NCI-H345 treated with DMSO at 0.1 percent for 48 hours (cell line): Measurements from ENCODE around the gene RCOR1.

Source experiments
- DNase-seq: peaks from one replicate; lab custom pipeline; 2025; ENCODE audit not compliant: unreplicated experiment; lab: John Stamatoyannopoulos, UW

RCOR1 gene

DNA sequence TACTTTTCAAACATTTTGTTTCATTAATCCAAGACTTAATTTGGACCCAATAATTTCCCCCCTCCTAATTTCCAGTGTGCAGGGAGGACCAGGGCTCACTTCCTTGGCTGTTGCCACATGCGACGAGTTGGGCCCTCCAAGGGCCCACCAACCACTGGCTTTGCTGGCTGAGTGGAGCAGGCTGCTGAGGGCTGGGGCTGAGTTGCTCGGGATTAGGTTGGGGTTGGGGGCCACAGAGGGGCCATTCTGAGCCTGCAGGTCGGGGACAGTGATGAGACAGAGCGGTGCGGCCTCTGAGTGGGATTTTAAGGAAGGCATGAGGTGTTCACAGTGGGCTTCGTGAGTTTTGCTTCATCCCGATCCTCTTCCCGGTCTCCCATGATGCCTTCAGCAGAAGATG, 178.7 kb downstream of the RCOR1 start:
- DNase-seq, result no peak

DNA sequence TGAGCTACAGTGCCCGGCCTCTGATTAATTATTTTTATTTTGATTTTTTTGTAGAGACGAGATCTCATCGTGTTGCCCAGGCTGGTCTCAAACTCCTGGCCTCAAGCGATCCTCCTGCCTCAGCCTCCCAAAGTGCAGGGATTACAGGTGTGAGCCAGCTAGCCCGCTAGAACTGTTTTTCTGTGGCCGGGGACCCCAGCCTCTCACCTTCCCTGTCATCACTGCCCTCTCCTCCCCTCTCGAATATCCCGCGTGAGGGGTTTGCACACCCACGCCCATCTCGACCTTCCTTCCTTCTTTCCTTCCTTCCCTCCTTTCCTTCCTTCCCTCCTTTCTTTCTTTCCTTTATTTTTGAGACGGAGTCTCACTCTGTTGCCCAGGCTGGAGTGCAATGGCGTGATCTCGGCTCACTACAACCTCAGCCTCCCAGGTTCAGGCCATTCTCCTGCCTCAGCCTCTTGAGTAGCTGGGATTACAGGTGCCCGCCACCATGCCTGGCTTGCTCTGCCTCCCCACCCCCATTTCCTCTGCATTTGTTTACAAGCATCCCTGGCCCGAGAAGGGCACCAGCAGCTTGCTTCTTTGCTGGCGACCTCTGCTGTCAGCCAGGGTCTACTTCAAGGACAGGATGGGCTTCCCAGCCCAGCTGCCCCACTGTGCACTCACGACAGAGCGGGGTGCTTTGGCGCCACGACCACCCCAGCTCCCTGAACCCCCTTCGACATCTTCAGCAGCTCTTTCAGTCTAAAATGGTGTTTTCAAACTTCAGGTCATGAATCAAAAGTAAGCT, 180.5 kb downstream of the RCOR1 start:
- no peak for DNase-seq

DNA sequence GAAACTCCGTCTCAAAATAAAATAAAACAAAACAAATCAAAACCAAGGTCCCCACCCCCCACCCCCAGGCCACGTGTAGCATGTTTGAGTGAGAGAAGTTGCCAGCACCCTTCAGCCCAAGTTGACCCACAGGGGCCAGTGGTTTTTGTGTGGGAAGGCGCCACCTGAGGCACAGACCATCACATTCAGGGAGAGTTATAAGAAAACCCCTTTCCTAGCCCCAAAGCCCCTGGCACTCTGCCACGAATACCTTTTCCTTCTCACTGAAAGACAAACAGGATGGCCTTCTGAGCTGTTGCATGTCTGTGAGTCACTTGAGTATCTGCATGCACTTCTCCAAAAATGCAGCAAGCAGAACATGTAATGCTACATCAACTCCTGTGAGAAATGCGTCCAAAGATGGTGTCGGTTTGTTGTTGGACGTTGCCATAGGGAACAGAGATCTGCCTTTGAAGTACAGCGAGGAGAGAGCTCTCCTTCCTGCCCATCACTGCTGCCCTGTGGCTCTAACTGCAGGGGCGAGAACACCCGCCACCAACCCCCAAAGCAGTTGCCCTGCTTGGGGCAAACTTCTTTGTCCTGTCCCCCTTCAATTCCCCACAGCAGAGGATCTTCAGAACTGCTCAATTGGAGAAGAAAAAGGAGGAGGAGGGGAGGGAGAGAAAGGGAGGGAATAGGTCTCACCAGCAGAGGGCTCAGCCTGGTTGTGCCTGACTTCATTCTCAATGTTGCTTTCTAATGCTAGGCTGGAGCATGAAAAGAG, 182.1 kb downstream of the RCOR1 start:
- DNase-seq, result peak; percentile 31

GRCh38 chr14:102775855-102776760, 183.7 kb downstream of the RCOR1 start:
- DNase-seq, result no peak

DNA sequence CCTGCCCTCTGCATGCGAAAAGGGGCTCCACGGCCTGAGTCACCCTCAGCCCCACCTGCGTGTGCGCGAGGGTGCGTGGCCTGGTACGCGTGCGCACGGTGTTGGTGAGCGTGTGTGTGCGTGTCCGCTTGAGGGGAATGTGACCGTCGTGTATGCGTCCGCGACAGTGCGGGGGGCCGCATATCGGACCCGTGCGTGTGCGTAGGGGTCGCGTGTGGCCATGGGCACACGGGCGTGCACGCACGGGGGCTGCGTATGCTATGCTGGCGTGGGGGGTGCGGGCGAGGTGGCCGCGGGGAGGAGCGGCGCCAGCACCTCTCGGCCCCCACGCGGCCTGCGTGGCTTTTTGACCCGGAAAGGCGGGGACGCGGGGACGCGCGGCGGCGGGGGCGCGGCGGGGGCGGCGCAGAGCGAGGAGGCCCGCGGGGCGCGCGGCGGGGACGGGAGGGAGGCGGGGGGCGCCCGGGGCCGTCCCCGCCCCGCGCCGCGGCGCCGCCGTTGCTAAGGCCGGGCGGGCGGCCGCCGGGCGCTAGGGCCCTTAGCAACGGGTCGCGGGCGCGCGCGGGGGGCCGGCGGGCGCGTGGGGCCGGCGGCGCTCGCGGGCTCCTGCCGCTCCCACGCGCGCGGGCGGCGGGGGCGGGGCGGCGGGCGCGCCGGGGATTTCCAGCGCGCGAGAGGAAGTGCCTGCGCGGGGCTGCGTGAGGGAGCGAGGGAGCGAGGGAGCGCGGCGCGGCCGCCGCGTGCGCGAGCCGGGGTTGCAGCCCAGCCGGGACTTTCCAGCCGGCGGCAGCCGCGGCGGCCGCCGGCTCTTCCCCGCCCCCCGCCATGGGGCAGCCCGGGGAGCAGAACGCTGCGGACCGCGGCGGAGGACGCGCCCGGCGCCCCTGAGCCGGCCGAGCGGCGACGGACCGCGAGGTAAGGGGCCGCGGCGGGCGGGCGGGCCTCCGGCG, 184.6 kb downstream of the RCOR1 start, which contains the start of gene TRAF3:
Gene TRAF3 (plus strand): TSS at position 689 of the 950 bp plus-strand sequence. CDS start 92,753 bp downstream, outside the sequence.
- no peak for DNase-seq

- DNase-seq, result no peak
Measured at GRCh38 chr14:102777711-102778337, 185.4 kb downstream of the RCOR1 start.

DNA sequence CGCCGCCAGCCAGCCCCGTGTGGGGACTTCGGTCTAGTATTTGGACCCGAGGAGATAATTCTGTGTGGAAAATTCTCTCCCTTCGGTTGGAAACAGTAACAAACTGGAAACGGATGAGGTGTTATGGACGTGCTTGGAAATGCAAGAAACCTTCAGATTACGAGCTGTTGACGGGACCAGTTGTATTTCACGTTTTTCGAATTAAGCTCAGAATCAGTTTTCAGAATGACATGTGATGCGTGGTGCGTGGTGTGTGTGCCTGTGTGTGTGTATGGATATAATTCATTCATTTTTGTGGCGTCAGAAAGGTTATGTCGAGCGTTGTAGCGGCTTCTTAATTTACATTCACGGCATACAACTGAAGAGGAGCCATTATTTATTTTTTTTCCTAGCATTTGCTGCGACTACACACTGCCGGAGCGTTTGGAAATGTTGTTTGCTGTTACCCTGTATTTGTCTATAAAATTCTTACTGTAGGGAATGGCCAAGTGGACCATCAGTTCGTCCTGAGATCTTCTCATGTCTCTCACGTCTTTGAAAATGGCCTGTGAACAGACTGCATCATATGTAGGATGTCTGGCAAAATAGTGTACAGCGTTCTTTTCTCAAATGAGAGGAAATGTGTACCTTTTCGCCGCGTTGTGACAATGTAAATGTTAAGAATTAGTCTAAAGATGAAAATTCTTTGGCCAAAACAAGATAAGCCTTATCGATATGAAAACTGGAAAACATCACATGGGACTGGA, 186.1 kb downstream of the RCOR1 start:
- DNase-seq, result no peak

GRCh38 chr14:102779084-102779462, 186.6 kb downstream of the RCOR1 start:
- DNase-seq, result no peak

DNA sequence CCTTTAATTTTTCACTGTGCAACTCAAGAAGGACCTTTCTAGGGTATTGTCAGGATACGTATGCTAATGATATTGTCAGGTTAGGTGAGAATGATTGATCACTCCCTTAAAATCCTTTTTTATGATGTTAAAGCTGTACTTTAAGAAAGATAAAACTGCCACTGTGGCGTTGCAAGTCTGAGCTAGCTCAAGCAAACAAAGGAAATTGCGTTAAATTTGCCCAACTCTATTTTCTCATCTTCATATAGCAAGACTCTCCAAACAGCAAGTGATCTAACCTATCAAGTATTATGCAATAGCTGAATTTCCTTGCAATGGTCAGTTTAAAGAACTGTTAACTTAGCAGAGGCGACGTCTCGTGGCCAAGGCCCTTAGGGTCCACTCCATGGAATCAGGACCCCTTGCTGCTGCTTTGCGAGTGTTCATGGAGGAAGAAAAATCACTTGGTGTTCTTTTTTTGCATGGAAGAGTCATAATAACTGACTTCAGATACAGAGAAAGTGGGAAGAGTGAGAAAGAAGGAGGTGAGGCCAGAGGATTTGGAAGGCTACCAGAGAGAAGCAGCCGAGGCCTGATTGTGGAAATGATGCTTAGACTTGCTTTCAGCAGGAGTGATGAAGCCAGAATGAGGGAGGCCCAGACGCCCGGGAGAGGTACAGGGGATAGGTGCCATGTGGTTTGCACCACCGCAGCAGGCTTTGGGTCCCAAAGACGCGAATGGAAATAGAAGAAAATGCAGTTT, 187.3 kb downstream of the RCOR1 start:
- no peak for DNase-seq
